Stimulated activated CD8-positive, alpha-beta memory T cell treated with anti-CD3 and anti-CD28 coated beads, Interleukin-15, amount 100 ng/mL, for 24 hours (primary cell): ENCODE measurements around the gene RRAS.
"Not testable (repeated sequence)": the region's sequence is repeated elsewhere in the genome, so short reads cannot be mapped to it uniquely, and the experiment has no call there.

ENCODE experiments used
- DNase-seq: peaks from one replicate; pipeline ENCODE4 v3.0.0-alpha.2; 2020; ENCODE audit warnings: low read depth

The RRAS gene

GRCh38 chr19:49654581-49654980 is 14.6 kb upstream of the RRAS start:
- DNase-seq = no peak

GRCh38 chr19:49653466-49653806 is 13.5 kb upstream of the RRAS start:
- DNase-seq = no peak

- DNase-seq = no peak
Observed at GRCh38 chr19:49652551-49653465, 12.9 kb upstream of the RRAS start.

GRCh38 chr19:49651820-49652550 is 12.0 kb upstream of the RRAS start:
- no peak for DNase-seq

GRCh38 chr19:49651029-49651819 is 11.3 kb upstream of the RRAS start:
- no peak for DNase-seq

GRCh38 chr19:49646586-49646985 is 6.6 kb upstream of the RRAS start:
- no peak for DNase-seq

GRCh38 chr19:49645995-49646394 is 6.1 kb upstream of the RRAS start:
- no peak for DNase-seq

- DNase-seq = no peak
Observed at GRCh38 chr19:49645592-49645991, 5.6 kb upstream of the RRAS start.

- DNase-seq = no peak
Observed at GRCh38 chr19:49643466-49643865, 3.5 kb upstream of the RRAS start.

- DNase-seq = no peak
Observed at GRCh38 chr19:49642492-49643035, 2.6 kb upstream of the RRAS start.

GRCh38 chr19:49641688-49642491 is 1.9 kb upstream of the RRAS start, which contains the start of gene SCAF1:
Gene SCAF1 (plus strand): TSS chr19:49642209. CDS start chr19:49645027, 2,818 bp downstream.
- DNase-seq = peak; percentile 95

- no peak for DNase-seq
Observed at GRCh38 chr19:49639401-49640112, 386 bp downstream of the RRAS start.

- no peak for DNase-seq
Observed at GRCh38 chr19:49637821-49638738, 1.9 kb downstream of the RRAS start.

- no peak for DNase-seq
Observed at GRCh38 chr19:49636233-49636932, 3.6 kb downstream of the RRAS start.

- no peak for DNase-seq
Observed at GRCh38 chr19:49635530-49636232, 4.3 kb downstream of the RRAS start.

- not testable (repeated sequence) for DNase-seq
Observed at GRCh38 chr19:49633273-49633672, 6.7 kb downstream of the RRAS start.

- no peak for DNase-seq
Observed at GRCh38 chr19:49632576-49632975, 7.4 kb downstream of the RRAS start.

GRCh38 chr19:49631610-49632192 is 8.2 kb downstream of the RRAS start:
- no peak for DNase-seq
